Fibroblast of lung (primary cell): Measurements from ENCODE around the gene ITPR2. TPM values are rescaled to one million over a fixed set of nuclear protein-coding genes. Genes with fewer than 3 reads are reported as not detected.

Experiments used
- DNase-seq, 2 donors: peaks; one replicate each; pipeline versions ENCODE4 v3.0.0 to v3.0.0-alpha.2; 2010; ENCODE audit warnings: low read depth in 2 of 2
- H2AFZ ChIP-seq: 2 replicates; pipeline ENCODE4 v1.5.1; 2012; ENCODE audit warnings: low read length, control low read depth, inconsistent platforms
- H3K27ac ChIP-seq: 2 replicates; pipeline ENCODE4 v1.5.1; 2011; ENCODE audit warnings: low read length, control low read depth; ENCODE audit not compliant: insufficient read depth
- H3K27me3 ChIP-seq: 2 replicates; pipeline ENCODE4 v1.5.1; 2011; ENCODE audit warnings: mild to moderate bottlenecking, low read length; ENCODE audit not compliant: control insufficient read depth, insufficient read depth
- H3K36me3 ChIP-seq: 2 replicates; pipeline ENCODE4 v1.5.1; 2011; ENCODE audit warnings: low read length; ENCODE audit not compliant: control insufficient read depth, insufficient read depth
- H3K4me1 ChIP-seq: 2 replicates; pipeline ENCODE4 v1.5.1; 2011; ENCODE audit warnings: low read length; ENCODE audit not compliant: control insufficient read depth, insufficient read depth; ENCODE audit errors: extremely low read depth
- H3K4me2 ChIP-seq: 2 replicates; pipeline ENCODE4 v1.5.1; 2011; ENCODE audit warnings: low read length, control low read depth; ENCODE audit not compliant: insufficient read depth; ENCODE audit errors: extremely low read depth
- H3K4me3 ChIP-seq, 4 experiments: fragments of 200-600 bp in 1 of 4; sonication (generic) in 1 of 4; replicated peaks in 1 of 4; 2 replicates each; pipeline ENCODE4 v1.5.1; 2011 to 2016; ENCODE audit warnings: low read length in 4 of 4, low read depth in 3 of 4, mild to moderate bottlenecking in 3 of 4, control low read depth in 2 of 4, inconsistent platforms in 1 of 4, mixed read lengths in 1 of 4; ENCODE audit not compliant: insufficient read depth in 1 of 4; ENCODE audit errors: control extremely low read depth in 1 of 4
- H3K79me2 ChIP-seq: 2 replicates; pipeline ENCODE4 v1.5.1; 2012; ENCODE audit warnings: mild to moderate bottlenecking, low read length, inconsistent platforms; ENCODE audit not compliant: control insufficient read depth, insufficient read depth
- H3K9ac ChIP-seq: 2 replicates; pipeline ENCODE4 v1.5.1; 2011; ENCODE audit warnings: mild to moderate bottlenecking, low read length, control low read depth; ENCODE audit not compliant: insufficient read depth
- H3K9me3 ChIP-seq: 2 replicates; pipeline ENCODE4 v1.5.1; 2012; ENCODE audit warnings: low read depth, low read length; ENCODE audit not compliant: control insufficient read depth, insufficient read depth
- H4K20me1 ChIP-seq: 2 replicates; pipeline ENCODE4 v1.5.1; 2011; ENCODE audit warnings: low read length; ENCODE audit not compliant: control insufficient read depth, insufficient read depth; ENCODE audit errors: extremely low read depth
- CTCF ChIP-seq, 2 donors: IDR thresholded peaks in 1 of 2; conservative IDR thresholded peaks in 1 of 2; 1 replicate in 1 of 2; 2 replicates in 1 of 2; pipeline ENCODE4 v1.5.1; 2011 to 2012; ENCODE audit warnings: low read length in 2 of 2, control low read depth in 1 of 2, inconsistent platforms in 1 of 2, low read depth in 1 of 2, mild to moderate bottlenecking in 1 of 2
- EZH2 ChIP-seq: IDR thresholded peaks from 2 replicates; pipeline ENCODE4 v1.5.1; 2012; ENCODE audit warnings: low read length, control low read depth, mild to moderate bottlenecking; ENCODE audit errors: missing control alignments
- polyA plus RNA-seq, 2 donors: library from polyadenylated mRNA; depleted of rRNA in 1 of 2; stranded (reverse) in 1 of 2; unstranded in 1 of 2; fragments of >200 nt; gene quantifications; 2 replicates each; pipeline ENCODE4 v1.2.1, GENCODE V29; 2011 to 2012; ENCODE audit warnings: missing spikeins in 1 of 2
- total RNA-seq: library from RNA; depleted of rRNA; stranded (reverse); fragments of >200 nt; gene quantifications from 2 replicates; pipeline ENCODE4 v1.2.1, GENCODE V29; 2014

Gene ITPR2
- total and polyA plus RNA-seq, 2 donors (not counting 1 experiment from before 2014, with no cell fraction given) = 5.1 to 24.6 TPM

- Histone ChIP-seq H3K4me1 (no peaks in the 10 kb centered on the region), H3K9ac (no peak overlapping the region), H3K27me3 (no peaks in the 10 kb centered on the region), H4K20me1 (no peaks in the 10 kb centered on the region), H3K36me3 (no peaks in the 10 kb centered on the region), H3K9me3 (no peaks in the 10 kb centered on the region), H2AFZ (no peak overlapping the region), H3K4me2 (no peak overlapping the region), H3K79me2 (no peaks in the 10 kb centered on the region), H3K27ac (no peak overlapping the region), H3K4me3 (no peak overlapping the region)
- DNase-seq = no peak
- TF ChIP-seq CTCF (conservative IDR thresholded peaks at IDR 0.05 in 1 of 2, IDR thresholded peaks at IDR 0.05 in 1 of 2; ENCODE audit: low read depth in 1 of 2, low read length in 2 of 2) (no peak), EZH2 (no peak)
These were observed 322.7 kb downstream of the ITPR2 start for GRCh38 chr12:26510354-26510674.

GRCh38 chr12:26507613-26508012 is 325.4 kb downstream of the ITPR2 start:
- no peaks in the 10 kb centered on the region for H3K79me2 ChIP-seq
- TF ChIP-seq CTCF (conservative IDR thresholded peaks at IDR 0.05 in 1 of 2, IDR thresholded peaks at IDR 0.05 in 1 of 2; ENCODE audit: low read depth in 1 of 2, low read length in 2 of 2) (no peak), EZH2 (no peak)
- H3K4me2 ChIP-seq = no peak overlapping the region
- no peak overlapping the region for H3K27ac ChIP-seq
- H3K36me3 ChIP-seq = no peaks in the 10 kb centered on the region
- no peaks in the 10 kb centered on the region for H3K9me3 ChIP-seq
- DNase-seq = no peak
- no peak overlapping the region for H3K4me3 ChIP-seq
- no peak overlapping the region for H2AFZ ChIP-seq
- no peaks in the 10 kb centered on the region for H4K20me1 ChIP-seq
- no peaks in the 10 kb centered on the region for H3K27me3 ChIP-seq
- H3K9ac ChIP-seq = no peak overlapping the region
- H3K4me1 ChIP-seq = no peaks in the 10 kb centered on the region

- no peak overlapping the region for H3K4me3 ChIP-seq
- no peak overlapping the region for H3K9ac ChIP-seq
- no peak overlapping the region for H3K27ac ChIP-seq
- no peaks in the 10 kb centered on the region for H3K4me1 ChIP-seq
- H3K9me3 ChIP-seq = no peaks in the 10 kb centered on the region
- H3K4me2 ChIP-seq = no peak overlapping the region
- TF ChIP-seq EZH2 (no peak), CTCF (conservative IDR thresholded peaks at IDR 0.05 in 1 of 2, IDR thresholded peaks at IDR 0.05 in 1 of 2; ENCODE audit: low read depth in 1 of 2, low read length in 2 of 2) (no peak)
- H3K27me3 ChIP-seq = no peaks in the 10 kb centered on the region
- H2AFZ ChIP-seq = no peak overlapping the region
- H3K36me3 ChIP-seq = no peaks in the 10 kb centered on the region
- DNase-seq = peak in 1 of 2 donors; percentile 2
- H4K20me1 ChIP-seq = no peaks in the 10 kb centered on the region
- H3K79me2 ChIP-seq = no peaks in the 10 kb centered on the region
These were observed 332.9 kb downstream of the ITPR2 start for GRCh38 chr12:26499979-26500640.
